GM21447 (cell line): Measurements from ENCODE around the gene HOOK2.

Source experiments
- ATAC-seq: cut with Tn5 transposase; IDR thresholded peaks from one replicate; pipeline ENCODE4 v1.9.1; 2021; ENCODE audit not compliant: unreplicated experiment

HOOK2 gene

DNA sequence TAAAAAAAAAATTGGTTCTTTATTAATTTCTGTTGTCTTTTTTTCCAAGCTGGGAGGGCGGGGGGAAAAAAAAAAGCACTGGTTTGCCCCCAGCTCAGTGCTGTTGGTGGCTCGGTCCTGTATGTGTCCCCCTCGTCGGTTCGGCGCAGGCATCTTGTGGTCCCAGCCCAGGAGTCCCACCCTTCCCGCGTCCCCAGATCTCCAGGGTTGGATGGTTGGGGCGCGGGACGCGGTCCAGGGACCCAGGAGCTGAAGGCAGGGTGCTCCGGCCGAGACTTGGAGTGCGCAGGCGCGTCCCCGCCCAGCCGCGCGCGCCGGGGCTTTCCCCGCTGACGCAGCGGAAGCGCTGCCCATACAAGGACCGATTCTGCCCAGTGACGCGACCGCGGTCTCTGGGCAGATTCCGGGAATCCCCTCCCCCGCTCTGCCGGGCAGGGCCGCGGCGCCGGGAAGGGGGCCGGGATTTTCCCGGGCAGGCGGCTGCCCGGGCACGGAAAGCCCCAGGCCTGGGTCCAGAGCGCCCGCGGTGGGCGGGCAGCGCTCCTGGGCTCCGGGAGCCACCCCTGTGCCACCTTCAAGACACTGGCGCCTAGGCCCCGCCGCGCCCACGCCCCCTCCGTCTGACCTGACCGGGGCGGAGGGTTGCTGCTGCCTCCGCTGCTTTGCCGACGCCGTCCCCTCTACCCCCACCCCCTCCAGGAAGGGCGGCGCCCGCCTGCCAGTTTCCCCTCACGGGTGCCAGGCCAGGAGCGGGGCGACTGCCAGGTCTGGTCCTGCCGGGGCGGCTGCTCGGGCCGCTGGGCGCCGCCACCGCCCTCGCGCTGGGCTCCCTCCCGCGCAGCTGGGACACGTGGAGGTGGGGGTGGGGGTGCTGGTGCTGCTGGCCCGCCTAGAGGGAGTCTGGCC lies 18.2 kb upstream of the HOOK2 start:
- ATAC-seq: no peak

- ATAC-seq: no peak
Measured at GRCh38 chr19:12792853-12793289, 17.5 kb upstream of the HOOK2 start.

DNA sequence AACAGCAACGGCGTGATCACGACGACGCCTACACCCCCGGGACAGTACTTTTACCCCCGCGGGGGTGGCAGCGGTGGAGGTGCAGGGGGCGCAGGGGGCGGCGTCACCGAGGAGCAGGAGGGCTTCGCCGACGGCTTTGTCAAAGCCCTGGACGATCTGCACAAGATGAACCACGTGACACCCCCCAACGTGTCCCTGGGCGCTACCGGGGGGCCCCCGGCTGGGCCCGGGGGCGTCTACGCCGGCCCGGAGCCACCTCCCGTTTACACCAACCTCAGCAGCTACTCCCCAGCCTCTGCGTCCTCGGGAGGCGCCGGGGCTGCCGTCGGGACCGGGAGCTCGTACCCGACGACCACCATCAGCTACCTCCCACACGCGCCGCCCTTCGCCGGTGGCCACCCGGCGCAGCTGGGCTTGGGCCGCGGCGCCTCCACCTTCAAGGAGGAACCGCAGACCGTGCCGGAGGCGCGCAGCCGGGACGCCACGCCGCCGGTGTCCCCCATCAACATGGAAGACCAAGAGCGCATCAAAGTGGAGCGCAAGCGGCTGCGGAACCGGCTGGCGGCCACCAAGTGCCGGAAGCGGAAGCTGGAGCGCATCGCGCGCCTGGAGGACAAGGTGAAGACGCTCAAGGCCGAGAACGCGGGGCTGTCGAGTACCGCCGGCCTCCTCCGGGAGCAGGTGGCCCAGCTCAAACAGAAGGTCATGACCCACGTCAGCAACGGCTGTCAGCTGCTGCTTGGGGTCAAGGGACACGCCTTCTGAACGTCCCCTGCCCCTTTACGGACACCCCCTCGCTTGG lies 16.9 kb upstream of the HOOK2 start:
- ATAC-seq: no peak

DNA sequence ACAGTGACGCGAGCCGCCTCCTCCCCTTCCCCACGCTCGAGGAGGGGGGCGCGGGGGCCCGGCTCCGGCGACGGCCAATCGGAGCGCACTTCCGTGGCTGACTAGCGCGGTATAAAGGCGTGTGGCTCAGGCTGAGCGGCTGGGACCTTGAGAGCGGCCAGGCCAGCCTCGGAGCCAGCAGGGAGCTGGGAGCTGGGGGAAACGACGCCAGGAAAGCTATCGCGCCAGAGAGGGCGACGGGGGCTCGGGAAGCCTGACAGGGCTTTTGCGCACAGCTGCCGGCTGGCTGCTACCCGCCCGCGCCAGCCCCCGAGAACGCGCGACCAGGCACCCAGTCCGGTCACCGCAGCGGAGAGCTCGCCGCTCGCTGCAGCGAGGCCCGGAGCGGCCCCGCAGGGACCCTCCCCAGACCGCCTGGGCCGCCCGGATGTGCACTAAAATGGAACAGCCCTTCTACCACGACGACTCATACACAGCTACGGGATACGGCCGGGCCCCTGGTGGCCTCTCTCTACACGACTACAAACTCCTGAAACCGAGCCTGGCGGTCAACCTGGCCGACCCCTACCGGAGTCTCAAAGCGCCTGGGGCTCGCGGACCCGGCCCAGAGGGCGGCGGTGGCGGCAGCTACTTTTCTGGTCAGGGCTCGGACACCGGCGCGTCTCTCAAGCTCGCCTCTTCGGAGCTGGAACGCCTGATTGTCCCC lies 16.1 kb upstream of the HOOK2 start, which contains the start of gene JUNB:
JUNB (plus strand) TSS at position 142 of the 706 bp plus-strand sequence; CDS start at position 428, 286 bp downstream.
- ATAC-seq: peak; percentile 27

GRCh38 chr19:12790628-12791344 lies 15.4 kb upstream of the HOOK2 start:
- no peak for ATAC-seq

DNA sequence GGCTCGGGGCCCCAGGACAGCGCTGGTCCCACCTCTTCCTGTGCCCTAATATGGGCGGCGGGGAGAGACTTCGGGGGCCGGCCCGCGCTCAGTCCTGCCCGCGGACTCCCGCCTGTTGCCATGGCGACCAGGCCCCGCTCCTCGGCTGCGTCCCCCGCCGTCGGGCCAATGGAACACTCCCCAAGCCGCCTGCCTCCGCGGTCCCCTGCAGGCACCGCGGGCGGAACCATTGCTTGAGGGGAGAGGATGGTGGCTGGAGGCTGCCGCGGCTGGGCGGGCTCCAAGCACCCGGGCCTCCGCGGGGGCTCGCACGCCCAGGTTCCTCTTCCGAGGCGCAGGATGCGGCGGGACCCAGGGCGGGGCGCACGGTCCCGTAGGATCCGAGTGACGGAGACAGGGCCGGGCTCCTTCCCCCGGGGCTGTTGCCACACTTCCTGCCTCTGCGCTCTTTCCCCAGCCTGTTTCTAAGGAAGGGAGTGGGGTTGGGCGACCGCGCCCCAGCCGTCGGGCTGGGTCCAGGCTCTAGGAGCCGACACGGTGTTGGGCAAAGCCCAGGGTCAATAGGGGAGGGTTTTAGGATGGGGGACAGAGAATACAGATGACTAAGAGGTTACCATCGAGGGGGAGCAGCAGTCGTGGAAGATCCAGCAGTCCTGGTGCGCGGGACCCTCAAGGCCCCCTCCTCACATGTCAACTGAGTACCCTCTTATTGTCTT lies 14.7 kb upstream of the HOOK2 start:
- ATAC-seq: peak; percentile 36

GRCh38 chr19:12789098-12789903 lies 13.9 kb upstream of the HOOK2 start:
- no peak for ATAC-seq

DNA sequence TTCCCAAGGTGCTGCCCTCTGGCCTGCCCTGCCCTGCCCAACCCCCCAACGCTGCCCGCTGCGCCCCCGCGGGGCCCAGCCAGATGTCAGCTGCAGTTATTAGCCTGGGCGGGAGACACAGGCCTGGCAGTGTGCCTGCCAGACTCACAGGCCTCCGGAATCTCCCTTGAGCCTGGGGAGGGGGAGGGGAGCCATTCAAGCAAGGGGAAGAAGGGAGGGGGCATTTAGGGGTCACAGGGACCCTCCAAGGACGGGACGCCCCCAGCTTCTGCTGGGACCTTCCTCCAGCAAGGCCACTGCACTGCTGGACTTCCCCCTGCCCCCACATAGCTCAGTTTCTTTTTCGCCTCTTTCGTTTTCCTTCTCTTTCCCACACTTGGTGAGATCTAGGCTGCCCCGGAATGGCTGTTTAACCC lies 13.3 kb upstream of the HOOK2 start:
- ATAC-seq: no peak

GRCh38 chr19:12788042-12788681 lies 12.8 kb upstream of the HOOK2 start:
- no peak for ATAC-seq

DNA sequence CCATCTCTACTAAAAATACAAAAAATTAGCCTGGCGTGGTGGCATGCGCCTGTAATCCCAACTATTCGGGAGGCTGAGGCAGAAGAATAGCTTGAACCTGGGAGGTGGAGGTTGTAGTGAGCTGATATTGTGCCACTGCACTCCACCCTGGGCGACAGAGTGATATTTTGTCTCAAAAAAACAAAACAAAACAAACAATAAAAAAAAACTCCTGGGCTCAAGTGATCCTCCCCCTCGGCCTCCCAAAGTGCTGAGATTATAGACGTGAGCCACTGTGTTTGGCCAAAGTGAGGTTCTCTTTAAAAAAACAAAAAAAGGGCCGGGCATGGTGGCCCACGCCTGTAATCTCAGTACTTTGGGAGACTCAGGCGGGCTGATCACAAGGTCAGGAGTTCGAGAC lies 12.1 kb upstream of the HOOK2 start:
- no peak for ATAC-seq

DNA sequence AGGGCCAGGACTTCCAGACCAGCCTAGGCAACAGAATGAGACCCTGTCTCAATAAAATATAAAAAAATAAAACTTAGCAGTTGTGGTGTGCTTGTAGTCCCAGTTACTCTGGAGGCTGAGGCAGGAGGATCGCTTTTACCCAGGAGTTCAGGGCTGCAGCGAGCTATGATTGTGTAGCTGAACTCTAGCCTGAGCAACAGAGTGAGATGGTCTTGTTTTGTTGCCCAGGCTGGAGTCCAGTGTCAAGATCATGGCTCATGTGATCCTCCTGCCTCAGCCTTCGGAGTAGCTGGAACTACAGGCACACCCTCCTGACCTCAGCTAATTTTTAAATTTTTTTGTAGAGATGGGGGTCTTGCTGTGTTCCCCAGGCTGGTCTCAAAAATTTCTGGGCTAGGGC lies 11.6 kb upstream of the HOOK2 start:
- ATAC-seq: no peak

GRCh38 chr19:12786141-12786870 lies 11.0 kb upstream of the HOOK2 start:
- ATAC-seq: no peak

- no peak for ATAC-seq
Measured at GRCh38 chr19:12785431-12786031, 10.2 kb upstream of the HOOK2 start.

- no peak for ATAC-seq
Measured at GRCh38 chr19:12784871-12785430, 9.6 kb upstream of the HOOK2 start.

DNA sequence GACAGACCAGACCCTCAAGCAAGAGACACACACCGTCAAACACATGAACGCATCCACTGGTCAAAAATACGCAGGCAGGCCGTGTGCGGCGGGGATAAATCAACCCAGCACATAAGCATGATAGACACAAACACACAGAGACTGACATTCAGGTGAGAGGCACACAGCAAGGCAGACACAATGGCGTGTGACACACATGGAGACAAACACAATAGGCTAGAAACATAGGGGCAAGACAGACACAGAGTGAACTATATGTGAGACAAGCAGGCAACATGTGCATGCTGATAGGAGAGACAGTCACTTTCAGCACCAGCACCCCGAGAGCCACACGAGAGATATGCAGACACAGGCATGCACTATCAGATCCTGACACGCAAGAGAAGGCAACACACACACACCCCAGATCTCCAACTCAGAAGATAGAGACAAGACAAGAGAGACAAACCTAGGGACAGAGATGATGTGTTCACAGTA lies 9.1 kb upstream of the HOOK2 start:
- no peak for ATAC-seq

GRCh38 chr19:12783849-12784393 lies 8.6 kb upstream of the HOOK2 start:
- ATAC-seq: no peak
